DMS53 (cell line): ENCODE results near the gene ICA1L.
"Not testable (repeated sequence)": the region's sequence is repeated elsewhere in the genome, so short reads cannot be mapped to it uniquely, and the experiment has no call there.

Experiments used
- DNase-seq: peaks from one replicate; lab custom pipeline; 2025; lab: John Stamatoyannopoulos, UW

ICA1L gene

DNA sequence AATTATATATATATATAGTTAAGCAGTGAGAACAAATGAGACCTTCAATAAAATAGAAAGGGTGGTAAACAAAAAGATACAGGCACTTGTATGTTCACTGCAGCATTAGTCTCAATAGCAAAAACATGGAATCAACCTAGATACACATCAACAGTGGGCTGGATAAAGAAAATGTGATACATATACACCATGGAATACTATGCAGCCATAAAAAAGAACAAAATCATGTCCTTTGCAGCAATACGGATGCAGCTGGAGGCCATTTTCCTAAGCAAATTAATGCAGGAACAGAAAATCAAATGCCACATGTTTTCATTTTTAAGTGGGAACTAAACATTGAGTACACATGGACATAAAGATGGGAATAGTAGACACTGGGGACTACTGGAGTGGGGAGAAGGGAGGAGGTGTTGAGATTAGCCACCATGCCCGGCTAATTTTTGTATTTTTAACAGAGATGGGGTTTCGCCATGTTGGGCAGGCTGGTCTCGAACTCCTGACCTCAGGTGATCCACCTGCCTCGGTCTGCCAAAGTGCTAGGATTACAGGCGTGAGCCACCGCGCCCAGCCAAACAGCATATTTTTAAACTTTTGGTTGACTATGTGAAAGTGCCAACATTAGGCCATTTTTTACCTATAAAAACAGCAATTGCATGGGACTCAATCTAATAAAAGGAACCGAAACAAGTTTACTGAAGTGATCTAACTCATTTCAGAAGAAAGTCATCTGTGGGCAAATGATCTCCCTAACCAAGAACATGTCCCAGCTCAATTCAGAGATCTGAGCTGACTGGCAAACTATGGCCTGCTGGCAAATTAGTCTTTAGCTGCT lies 23.7 kb downstream of the ICA1L start:
- no peak for DNase-seq

DNA sequence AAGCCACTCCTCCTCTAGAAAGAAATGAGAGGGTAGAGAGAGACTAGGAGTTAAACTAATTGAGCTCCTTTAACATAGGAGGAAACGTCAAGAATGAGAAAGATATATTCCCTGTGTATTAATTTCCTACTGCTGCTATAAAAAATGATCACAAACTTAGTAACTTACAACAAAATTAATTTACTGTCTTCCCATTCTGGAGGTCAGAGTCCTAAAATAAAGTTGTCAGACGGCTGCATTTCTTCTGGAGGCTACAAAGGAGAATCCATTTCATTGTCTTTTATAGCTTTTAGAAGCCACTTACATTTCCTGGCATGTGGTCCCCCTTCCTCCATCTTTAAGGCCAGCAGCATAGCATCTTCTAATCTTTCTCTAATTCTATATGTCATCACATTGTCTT lies 26.9 kb downstream of the ICA1L start:
- DNase-seq = no peak

GRCh38 chr2:202842690-202843089 lies 28.9 kb downstream of the ICA1L start:
- DNase-seq = no peak

DNA sequence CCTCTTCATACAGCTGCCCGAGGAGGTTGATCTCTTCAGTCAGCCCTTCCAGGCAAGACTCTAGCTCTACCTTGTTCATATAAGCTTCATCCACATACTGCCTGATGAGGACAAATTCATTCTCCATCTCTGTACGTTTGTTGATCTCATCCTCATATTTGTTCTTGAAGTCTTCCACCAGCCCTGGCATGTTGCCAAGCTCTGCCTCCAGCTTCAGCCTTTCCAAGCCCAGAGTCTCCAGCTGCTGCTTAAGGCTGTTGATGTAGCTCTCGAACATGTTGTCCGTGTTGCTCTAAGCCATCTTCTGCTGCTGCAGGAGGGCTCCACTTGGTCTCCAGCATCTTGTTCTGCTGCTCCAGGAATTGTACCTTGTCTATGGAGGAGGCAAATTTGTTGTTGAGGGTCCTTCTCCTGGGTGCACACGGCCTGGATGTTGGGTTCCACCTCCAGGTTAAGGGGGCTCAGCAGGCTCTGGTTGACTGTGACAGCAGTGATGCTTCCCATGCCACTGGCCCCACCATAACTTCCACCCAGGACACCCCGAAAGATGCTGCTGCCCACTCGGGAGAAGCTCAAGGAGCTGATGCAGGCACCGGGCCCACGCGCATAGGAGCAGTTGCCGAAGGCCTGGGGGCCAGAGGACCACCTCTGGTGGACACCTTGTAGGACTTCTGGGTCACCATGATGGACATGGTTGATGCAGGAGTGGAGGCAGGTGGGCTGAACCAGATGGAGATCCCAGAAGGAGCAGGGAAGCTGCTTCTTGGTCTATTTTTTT lies 30.3 kb downstream of the ICA1L start:
- DNase-seq = peak; percentile 29

- DNase-seq = peak; percentile 79
Measured at GRCh38 chr2:202831242-202832220, 40.0 kb downstream of the ICA1L start.

DNA sequence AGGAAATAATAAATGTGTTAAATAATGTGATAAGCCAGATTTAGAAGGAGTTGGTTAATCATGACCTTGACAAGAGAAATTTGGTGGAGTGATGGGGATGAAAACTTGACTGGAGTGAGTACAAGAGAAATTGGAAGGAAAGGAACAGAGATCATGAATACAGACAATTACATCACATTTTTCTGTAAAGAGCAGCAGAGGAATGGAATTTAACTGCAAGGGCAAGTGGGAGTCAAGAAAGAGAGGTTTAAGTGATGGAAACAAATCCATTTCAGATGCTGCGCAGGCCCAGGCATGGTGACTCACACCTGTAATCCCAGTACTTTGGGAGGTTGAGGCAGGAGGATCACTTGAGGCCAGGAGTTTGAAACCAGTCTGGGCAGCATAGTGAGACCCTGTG lies 46.7 kb downstream of the ICA1L start:
- no peak for DNase-seq

DNA sequence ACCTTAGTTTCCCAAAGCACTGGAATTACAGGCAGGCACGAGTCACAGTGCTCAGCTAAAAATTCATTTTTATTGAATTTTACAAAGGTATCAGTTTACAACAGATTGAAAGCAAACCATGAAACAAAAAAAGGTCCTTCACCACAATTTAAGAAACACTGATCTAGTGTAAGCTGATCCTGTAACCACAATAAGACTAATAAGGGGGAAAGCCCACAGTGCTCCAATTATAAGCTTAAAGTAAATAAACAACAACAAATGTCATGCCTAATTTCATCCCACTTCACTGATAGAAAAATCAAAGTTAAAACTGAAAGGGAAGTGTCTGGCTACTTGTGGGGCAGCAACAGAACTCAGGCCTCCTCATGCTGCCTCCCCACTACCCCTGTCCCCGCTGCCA lies 49.2 kb downstream of the ICA1L start:
- peak; percentile 9 for DNase-seq

- no peak for DNase-seq
Measured at GRCh38 chr2:202821206-202822160, 50.1 kb downstream of the ICA1L start.

DNA sequence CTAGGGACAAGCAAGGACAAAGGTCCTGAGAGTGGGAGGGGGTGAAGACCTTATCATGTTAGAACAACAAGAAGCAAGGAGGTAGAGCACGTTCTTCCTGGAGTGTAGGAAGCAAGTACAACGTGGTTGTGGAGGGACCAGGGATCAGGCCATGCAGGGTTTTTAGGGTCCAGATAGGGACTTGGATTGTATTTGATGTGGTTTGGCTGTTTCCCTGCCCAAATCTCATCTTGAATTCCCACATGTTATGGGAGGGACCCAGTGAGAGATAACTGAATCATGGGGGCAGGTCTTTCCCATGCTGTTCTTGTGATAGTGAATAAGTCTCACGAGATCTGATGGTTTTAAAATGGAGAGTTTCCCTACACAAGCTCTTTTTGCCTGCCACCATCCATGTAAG lies 53.2 kb downstream of the ICA1L start:
- DNase-seq = no peak

DNA sequence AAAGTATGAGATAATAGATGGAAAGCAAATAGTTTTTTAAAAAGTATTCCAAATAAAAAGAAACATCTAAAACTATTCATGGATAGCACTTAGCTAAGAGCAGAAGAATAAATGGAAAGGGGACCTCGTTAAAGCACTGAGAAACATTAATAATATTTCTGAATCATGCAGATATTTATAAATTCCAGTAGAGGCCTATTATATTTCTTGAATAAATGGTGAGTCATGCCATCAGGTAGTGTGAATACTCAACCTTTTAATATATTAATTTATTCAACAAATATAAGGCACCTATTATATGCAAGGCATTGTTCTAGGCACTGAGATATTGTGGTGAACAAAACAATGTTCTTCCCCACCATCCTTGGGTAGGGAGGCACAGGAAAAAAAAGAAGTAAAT lies 53.8 kb downstream of the ICA1L start:
- DNase-seq = no peak

DNA sequence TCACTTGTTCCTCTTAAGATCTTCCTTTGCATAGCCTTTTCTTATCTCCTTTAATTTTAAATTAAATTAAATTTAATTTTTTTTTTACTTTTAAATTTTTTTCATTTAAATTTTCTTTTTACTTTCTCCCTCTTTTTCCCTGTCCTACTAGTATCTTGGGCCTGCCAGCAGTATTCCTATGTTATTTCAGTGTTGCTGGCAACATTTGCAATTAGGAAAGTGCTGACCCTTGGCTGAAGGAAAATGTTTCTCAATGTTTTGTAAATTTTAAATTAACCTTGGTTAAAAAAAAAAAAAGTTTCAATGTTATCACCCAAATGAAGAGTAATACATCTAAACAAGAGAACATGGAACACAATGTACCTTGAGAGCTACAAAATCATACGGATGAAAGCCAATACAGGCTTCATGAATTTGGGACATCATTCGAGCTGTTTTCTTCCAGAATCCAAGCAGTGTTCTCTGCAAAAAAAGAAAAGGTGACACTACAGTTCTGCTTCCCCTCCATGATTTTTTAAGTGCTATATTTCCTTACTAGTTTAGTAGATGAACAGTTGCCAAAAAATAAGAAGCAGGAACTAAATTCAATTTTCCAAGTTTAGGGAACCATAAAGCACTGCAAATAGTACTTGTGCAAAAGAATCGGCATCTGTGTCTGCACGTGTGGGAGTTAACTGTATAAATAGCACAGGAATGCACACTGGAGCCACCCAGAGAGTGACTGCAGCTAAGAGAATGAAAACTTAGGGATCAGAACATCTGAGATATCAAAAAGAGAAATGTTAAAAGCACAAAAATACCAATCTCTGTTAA lies 55.8 kb downstream of the ICA1L start:
- DNase-seq = no peak

DNA sequence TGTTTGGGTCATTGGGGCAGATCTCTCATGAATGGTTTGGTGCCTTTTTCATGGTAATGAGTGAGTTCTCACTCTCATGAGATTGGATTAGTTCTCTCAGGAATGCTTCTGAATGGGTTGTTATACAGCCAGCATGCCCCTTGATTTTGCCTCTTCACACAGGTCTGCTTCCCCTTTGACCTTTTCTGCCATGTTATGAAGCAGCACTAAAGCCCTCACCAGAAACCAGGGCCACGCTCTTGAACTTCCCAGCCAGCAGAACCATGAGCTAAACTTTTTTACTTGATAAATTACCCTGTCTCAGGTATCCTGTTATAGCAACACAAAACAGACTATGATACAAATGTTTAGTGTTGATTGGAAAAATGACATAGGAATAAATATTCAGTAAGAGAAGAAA lies 57.3 kb downstream of the ICA1L start:
- no peak for DNase-seq

DNA sequence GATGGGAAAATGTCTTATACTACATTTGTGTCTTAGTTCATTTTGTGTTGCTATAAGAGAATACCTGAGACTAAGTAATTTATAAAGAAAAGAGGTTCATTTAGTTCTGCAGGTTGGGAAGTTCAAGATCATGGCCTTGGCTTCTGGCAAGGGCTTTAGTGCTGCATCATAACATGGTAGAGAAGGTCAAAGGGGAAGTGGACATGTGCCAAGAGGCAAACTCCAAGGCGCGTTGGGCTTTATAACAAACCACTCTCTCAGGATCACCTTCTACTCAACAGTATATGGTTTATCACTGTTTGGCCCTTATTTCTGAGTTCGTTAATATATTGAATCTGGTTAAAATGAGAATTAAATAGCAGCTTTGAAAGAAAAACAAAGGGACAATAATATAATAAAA lies 58.2 kb downstream of the ICA1L start:
- no peak for DNase-seq

DNA sequence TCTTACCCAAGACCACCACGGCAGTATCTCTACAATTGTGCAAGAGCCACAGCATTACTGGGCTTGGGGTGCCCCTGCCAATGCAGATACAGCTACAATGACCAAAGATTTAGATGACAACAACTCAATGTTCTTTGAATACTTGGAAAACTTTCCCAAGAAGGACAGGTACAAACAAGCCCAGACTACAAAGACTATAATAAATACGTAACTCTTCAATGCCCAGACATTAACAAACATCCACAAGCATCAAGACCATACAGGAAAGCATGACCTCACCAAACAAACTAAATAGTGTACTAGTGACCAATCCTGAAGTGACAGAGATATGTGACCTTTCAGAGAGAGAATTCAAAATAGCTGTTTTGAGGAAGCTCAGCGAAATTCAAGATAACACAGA lies 62.8 kb downstream of the ICA1L start:
- DNase-seq = no peak

- peak; percentile 14 for DNase-seq
Measured at GRCh38 chr2:202807431-202808138, 64.0 kb downstream of the ICA1L start.

DNA sequence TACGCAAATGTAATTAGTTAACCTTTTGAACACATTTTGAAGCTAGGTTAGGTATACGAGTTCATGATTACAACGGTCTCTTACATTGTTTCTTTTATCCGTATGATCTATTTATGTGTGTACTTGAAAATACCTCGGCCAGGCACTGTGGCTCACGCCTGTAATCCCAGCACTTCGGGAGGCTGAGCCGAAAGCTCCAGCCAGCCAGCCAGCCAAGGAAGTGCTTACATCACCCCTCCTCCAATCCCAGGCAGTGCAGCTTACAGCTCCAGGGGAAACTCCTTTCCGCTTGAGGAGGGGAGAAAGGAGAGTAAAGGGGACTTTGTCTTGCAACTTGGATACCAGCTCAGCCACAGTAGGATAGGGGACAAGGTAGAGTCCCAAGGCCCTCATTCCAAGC lies 65.7 kb downstream of the ICA1L start:
- DNase-seq = not testable (repeated sequence)

DNA sequence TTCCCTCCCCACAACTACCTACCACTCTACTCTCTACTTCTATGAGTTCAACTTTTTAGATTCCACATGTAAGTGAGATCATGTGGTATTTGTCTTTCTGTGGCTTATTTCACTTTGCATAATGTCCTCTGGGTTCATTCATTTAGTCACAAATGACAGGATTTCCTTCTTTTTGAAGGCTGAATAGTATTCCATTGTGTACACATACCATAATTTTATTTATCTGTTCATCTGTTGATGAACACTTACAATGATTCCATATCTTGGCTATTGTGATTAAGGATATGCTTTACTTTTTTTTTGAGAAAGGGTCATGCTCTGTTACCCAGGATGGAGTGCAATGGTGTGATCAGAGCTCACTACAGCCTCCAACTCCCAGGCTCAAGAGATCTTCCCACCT lies 73.6 kb downstream of the ICA1L start:
- no peak for DNase-seq

- no peak for DNase-seq
Measured at GRCh38 chr2:202790676-202791075, 80.9 kb downstream of the ICA1L start.

- DNase-seq = no peak
Measured at GRCh38 chr2:202786842-202787241, 84.7 kb downstream of the ICA1L start.
